ENCODE measurements around the gene DDX25.

GRCh38 chr11:125892071-125892470 is 12.2 kb upstream of the DDX25 start:
- TF ChIP-seq CTCF (conservative IDR thresholded peaks at IDR 0.05), result no peak
- no peak for TF ChIP-seq ZFX (IDR thresholded peaks at IDR 0.05)
